HG03103 (cell line): ENCODE measurements around the gene AIG1.
A peak's percentile ranks its signal among the peaks of the same experiment; 100 is the strongest.

Experiments
- ATAC-seq: cut with Tn5 transposase; IDR thresholded peaks from one replicate; pipeline ENCODE4 v1.9.1; 2021; ENCODE audit warnings: low read depth; ENCODE audit not compliant: unreplicated experiment

The AIG1 gene

DNA sequence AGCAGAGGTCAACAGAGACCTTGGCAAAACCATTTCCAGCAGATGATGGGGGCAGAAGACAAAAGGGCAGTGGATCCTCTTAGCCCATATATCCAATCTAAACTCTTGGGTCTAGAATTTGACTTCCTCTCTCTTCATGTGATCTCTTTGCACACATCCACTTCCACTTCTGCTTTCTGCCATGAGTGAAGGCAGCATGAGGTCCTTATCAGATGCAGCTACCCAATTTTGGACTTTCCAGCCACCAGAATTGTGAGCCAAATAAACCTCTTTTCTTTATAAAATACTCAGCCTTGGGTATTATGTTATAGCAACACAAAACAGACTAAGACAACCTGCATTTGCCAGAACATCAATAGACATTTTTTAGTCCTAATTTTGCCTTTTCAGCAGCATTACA lies 198.3 kb downstream of the AIG1 start:
- ATAC-seq: no peak

DNA sequence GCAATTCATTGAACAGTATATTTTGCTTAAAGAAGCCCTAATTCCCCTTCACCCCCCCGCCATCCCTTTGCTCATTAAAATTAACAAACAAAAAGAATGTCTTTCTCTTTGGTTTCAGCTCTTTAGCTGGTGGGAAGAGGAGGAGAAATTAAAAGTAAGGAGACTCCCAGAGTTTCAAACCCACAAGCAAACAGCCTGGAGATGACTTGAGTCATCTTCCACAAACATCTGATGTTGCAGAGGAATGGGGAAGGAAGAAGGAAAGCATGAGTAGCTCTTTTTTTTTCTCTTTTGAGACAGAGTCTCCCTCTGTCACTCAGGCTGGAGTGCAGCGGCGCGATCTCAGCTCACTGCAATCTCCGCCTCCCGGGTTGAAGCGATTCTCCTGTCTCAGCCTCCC lies 200.2 kb downstream of the AIG1 start:
- ATAC-seq: no peak

- ATAC-seq: no peak
These were observed 201.3 kb downstream of the AIG1 start for GRCh38 chr6:143261899-143262436.

DNA sequence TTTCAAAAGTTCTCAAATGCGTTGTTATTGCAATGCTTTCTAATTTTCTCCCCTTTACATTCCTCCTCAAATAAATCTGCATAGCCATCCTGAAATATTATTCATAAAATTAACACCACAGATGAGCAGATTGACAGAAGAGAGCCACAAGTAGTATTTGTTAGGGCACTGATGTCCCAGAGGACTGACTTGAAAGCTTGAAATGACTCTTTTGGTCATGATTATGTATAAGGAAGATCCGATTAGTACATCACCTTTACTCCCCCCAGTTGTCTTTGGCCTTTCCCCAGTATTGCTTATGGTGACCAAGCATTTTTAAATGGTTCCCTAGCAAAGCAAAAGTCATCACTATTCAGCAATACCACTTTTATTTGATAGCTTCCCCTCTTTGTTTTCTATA lies 202.2 kb downstream of the AIG1 start:
- no peak for ATAC-seq

- no peak for ATAC-seq
These were observed 203.7 kb downstream of the AIG1 start for GRCh38 chr6:143264379-143264778.

GRCh38 chr6:143264986-143265764 lies 204.5 kb downstream of the AIG1 start:
- no peak for ATAC-seq

DNA sequence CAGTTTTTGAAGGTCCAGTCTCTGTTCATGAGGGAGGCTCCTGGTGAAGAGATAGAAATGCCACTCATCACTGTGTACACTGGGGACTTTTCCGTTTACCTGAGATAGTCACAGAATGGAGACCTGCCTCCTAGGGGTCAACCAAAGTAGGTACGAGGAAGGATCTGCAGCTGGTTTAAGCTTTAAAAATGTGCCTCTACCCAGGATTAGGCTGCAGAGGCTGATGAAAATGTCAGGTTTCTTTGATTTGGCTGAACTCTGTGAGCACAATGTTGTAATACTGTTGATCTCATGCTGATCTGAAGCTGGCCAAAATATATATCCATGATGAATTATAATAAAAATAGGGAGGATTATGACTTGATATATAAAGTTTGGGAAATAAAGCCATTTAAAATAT lies 207.1 kb downstream of the AIG1 start:
- ATAC-seq: no peak

- ATAC-seq: no peak
These were observed 207.8 kb downstream of the AIG1 start for GRCh38 chr6:143268439-143268838.

DNA sequence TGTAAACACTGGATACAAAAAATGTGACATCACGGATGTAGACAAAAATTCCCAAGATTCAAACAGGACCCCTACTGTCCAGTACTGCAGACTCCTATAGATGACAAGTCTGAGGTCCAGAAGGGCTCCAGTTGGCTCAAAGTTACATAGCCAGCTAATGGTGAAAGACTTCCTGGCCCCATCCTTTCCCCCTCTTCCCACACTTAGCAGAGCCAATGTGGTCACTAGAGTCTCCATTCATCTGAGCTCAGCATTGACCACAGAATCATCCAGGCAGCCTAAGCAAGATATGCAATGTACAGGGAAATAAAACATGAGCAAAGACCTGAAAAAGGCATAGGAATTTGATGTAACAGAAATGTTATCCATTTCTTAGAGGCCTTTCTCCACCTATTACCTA lies 209.3 kb downstream of the AIG1 start:
- no peak for ATAC-seq

DNA sequence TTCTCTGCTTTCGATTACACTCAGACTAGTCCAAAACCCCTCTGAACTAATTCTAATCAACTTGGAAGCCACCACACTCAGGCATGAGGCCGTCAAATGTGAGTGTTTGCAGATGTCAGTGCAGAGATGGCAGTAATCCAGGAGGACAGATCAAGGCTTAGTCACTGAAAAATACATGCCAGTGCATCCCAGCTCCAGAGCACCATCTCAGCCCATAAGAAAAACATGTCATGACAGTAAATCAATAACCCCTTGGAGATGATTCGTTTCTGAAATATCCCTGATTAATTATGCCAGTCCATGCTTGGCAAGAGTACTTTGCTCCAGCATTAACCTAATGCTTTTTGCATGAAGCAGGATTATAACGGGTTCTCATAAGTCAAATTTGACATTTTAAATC lies 210.3 kb downstream of the AIG1 start:
- no peak for ATAC-seq

DNA sequence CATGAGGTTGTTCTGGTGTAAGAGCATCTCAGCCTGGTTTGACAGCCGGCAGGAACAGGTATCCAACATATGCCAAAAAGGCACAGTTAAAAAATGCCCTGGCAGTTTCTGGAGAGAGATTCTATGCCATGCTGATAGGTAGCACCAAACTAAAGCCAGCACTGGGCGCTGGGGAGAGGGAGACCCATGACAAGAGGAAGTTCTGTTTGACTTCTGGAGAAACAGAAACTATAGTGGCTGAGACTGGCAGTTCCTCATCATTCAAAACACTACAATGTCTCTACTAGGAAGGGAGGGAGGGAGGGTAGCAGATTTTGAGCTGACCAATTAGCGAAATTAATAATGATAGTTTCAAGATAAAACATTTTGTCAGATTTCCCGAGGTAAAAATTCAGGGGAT lies 215.7 kb downstream of the AIG1 start:
- ATAC-seq: peak; percentile 99

DNA sequence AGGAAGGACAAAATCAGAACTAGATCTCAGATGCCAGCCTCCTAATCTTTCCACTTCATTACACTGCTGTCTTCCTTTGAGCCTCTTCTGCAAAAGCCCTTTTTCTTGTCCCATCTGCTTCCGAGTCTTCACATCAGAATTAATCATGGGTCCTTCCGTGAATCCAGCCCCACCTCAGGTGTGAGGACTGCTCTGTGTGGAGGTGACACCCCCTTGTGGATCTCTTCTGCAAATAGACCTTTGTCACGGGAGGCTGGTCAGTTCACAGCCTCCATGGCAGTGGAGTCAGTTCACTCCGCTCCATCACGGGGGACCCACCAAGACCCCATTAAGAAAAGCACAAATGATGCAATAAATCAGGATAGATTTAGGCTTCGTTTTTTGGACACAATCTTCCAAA lies 218.7 kb downstream of the AIG1 start:
- ATAC-seq: no peak

GRCh38 chr6:143283887-143284645 lies 223.4 kb downstream of the AIG1 start:
- no peak for ATAC-seq

GRCh38 chr6:143286251-143286795 lies 225.6 kb downstream of the AIG1 start:
- ATAC-seq: no peak

DNA sequence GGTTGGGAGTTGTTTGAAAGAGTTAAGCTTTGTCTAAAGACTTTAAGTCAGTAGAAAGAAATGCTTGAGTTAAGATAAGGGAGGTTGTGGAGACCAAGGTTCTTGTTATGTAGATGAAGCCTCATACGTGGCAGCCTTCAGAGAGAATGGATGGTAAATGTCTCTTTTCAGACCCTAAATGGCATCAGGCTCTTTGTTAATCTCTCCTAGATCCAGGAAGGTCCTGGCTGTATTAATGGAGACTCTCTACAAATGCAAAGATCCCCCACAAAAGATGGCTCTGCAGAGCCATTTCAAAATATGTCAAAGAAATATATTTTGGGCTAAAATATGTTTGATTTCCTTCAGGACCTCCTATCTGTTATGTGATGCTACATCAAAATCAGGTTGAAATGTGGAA lies 228.2 kb downstream of the AIG1 start:
- ATAC-seq: no peak

- ATAC-seq: no peak
These were observed 229.5 kb downstream of the AIG1 start for GRCh38 chr6:143290206-143290605.

GRCh38 chr6:143293523-143293922 lies 232.8 kb downstream of the AIG1 start:
- no peak for ATAC-seq

GRCh38 chr6:143294265-143294860 lies 233.7 kb downstream of the AIG1 start:
- ATAC-seq: no peak

DNA sequence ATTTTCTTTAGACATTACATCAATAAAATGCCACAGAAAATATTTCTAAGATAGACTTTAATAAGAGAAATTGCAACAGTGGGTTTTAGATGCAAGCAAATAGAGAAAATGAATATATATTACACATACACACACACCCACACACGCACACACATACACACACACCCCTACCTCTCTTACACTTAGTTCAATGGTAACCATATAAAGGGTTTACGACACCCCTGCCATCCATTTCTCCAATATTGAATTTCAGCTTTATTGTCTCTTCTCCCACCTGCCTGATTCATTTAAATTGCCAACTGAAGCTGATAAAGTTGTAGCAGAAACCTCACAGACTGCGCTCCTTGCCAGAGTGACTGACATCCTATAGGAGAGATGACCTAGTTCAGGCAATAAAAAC lies 235.2 kb downstream of the AIG1 start:
- ATAC-seq: no peak

DNA sequence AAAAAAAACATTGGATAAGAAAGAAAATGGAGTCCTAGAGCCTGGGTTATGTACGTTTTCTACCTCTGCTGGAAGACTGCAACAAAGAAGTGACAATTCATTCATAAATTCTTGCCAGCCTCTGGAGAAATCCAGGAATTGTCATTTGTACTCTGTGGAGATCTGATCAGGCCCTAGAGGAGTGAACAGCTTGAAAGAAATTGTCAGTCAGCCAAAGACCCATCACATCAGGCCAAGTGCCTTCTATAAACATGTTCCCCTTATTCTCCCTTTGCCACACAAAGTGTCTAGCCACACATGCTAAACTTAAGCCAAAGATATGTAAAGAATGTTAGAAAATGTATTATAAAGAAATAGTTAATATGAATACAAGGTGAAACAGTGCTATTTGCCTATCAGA lies 237.4 kb downstream of the AIG1 start:
- ATAC-seq: no peak
